Measurements from ENCODE around the gene INPP5D.
"Not testable (repeated sequence)": the region's sequence is repeated elsewhere in the genome, so short reads cannot be mapped to it uniquely, and the experiment has no call there.

The INPP5D gene

DNA sequence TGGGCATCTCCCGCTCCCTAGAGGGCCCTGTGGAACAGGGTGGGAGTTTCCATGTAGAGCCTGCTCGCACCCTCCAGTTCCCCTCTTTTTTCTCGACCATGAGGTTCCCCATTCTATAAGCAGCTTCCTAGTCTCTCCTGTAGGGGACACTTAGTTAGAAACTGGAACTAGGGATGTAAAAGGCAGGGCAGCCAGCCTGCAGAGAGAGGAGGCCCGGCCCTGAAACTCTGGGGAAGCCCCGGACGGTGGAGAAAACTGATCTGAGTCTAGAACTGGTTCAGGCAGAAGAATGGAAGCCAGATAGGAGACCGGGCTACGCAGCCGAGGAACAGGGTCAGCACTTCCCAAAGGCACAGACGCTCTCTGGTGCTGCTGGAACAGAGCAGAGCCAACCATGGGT lies 139.7 kb downstream of the INPP5D start:
- H3K4me3 ChIP-seq (ENCODE audit: low read depth, low read length), result no peak overlapping the region

DNA sequence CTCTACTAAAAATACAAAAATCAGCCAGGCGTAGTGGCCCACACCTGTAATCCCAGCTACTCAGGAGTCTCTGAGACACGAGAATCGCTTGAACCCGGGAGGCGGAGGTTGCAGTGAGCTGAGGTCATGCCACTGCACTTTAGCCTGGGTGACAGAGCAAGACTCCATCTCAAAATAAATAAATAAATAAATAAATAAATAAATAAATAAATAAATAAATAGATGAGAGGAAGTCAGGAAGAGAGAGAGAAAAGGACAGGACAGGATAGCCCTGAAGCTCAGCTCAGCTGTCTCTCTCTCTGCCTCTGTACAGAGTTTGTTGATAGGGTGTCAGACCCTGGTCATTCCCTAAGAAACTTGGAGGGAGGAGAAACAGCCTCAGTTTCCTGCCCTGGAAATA lies 140.6 kb downstream of the INPP5D start:
- not testable (repeated sequence) for H3K4me3 ChIP-seq (ENCODE audit: low read depth, low read length); DNase-seq (ENCODE audit: low read depth)

More for the DNA sequence above, 139.7 kb downstream of the INPP5D start:
- peak; percentile 74 for DNase-seq (ENCODE audit: low read depth)
- TF ChIP-seq CTCF (IDR thresholded peaks at IDR 0.05; ENCODE audit: insufficient read depth, low read depth, low read length, missing control alignments), result peak; percentile 14

DNA sequence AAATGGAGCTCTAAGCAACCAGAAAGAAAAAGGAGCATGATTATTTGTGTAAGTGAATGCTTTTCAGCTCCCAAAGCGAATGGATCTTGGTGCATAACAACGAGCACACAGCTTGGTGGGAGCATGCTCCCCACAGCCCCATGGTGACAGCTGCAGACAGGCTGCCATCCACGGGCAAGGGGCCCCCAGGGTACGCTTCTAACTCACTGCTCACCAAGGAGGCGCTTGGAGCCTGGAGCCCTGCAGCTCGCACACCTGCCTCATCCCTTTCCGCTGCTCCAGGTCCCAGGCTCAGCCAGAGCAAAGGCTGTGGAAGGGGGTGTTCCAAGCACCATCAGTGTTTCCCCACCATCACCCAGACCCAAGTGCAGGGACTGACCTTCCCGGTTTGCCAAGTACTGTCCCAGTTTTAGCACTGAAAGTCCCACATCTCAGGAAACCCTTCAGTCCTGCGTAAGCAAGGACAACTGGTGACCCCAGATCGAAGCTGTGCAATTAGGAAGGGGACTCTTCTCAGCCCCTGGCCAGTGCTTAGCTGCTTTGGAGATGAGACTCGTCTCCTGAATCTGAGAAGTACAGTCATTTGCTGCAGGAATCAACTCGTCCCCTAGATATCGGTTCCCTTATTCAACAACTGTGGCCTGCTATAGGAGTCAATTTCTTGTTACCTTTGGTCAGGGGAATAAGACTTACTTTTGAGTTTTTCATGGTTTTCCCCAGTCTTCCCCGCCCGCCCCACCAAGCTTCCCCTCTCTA lies 141.3 kb downstream of the INPP5D start:
- DNase-seq (ENCODE audit: low read depth), result peak; percentile 29
- no peak overlapping the region for H3K4me3 ChIP-seq (ENCODE audit: low read depth, low read length)
- TF ChIP-seq CTCF (IDR thresholded peaks at IDR 0.05; ENCODE audit: insufficient read depth, low read depth, low read length, missing control alignments), result no peak

- TF ChIP-seq CTCF (IDR thresholded peaks at IDR 0.05; ENCODE audit: insufficient read depth, low read depth, low read length, missing control alignments), result no peak
- H3K4me3 ChIP-seq (ENCODE audit: low read depth, low read length), result no peak overlapping the region
- DNase-seq (ENCODE audit: low read depth), result peak; percentile 69
Observed at GRCh38 chr2:233202531-233202944, 142.4 kb downstream of the INPP5D start.

- no peak for DNase-seq (ENCODE audit: low read depth)
- no peak overlapping the region for H3K4me3 ChIP-seq (ENCODE audit: low read depth, low read length)
- no peak for TF ChIP-seq CTCF (IDR thresholded peaks at IDR 0.05; ENCODE audit: insufficient read depth, low read depth, low read length, missing control alignments)
Observed at GRCh38 chr2:233203060-233203459, 142.9 kb downstream of the INPP5D start.

DNA sequence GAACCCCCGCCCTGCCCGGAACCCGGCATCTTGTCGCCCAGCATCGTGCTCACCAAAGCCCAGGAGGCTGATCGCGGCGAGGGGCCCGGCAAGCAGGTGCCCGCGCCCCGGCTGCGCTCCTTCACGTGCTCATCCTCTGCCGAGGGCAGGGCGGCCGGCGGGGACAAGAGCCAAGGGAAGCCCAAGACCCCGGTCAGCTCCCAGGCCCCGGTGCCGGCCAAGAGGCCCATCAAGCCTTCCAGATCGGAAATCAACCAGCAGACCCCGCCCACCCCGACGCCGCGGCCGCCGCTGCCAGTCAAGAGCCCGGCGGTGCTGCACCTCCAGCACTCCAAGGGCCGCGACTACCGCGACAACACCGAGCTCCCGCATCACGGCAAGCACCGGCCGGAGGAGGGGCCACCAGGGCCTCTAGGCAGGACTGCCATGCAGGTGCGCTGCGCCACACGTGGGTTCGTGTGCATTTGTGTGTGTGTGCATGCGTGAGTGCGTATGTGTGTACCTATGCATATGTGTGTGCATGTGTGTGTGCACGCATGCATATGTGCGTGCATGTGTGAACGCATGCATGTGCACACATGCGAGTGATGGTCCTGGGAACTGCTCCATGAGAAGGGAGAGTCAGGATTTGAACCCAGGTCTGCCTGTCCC lies 144.3 kb downstream of the INPP5D start:
- DNase-seq (ENCODE audit: low read depth), result no peak
- no peak overlapping the region for H3K4me3 ChIP-seq (ENCODE audit: low read depth, low read length)
- TF ChIP-seq CTCF (IDR thresholded peaks at IDR 0.05; ENCODE audit: insufficient read depth, low read depth, low read length, missing control alignments), result no peak

- H3K4me3 ChIP-seq (ENCODE audit: low read depth, low read length), result no peak overlapping the region
- no peak for DNase-seq (ENCODE audit: low read depth)
- no peak for TF ChIP-seq CTCF (IDR thresholded peaks at IDR 0.05; ENCODE audit: insufficient read depth, low read depth, low read length, missing control alignments)
Observed at GRCh38 chr2:233208382-233209116, 148.4 kb downstream of the INPP5D start.

Measured in GM12865 (cell line).